HG02884 (cell line): ENCODE results near the gene IQUB.
A peak's percentile ranks its signal among the peaks of the same experiment; 100 is the strongest.
"Not testable (repeated sequence)": the region's sequence is repeated elsewhere in the genome, so short reads cannot be mapped to it uniquely, and the experiment has no call there.

Experiments used
- ATAC-seq: cut with Tn5 transposase; IDR thresholded peaks from one replicate; pipeline ENCODE4 v1.9.1; 2021; ENCODE audit warnings: mild to moderate bottlenecking, moderate library complexity; ENCODE audit not compliant: unreplicated experiment

IQUB gene

DNA sequence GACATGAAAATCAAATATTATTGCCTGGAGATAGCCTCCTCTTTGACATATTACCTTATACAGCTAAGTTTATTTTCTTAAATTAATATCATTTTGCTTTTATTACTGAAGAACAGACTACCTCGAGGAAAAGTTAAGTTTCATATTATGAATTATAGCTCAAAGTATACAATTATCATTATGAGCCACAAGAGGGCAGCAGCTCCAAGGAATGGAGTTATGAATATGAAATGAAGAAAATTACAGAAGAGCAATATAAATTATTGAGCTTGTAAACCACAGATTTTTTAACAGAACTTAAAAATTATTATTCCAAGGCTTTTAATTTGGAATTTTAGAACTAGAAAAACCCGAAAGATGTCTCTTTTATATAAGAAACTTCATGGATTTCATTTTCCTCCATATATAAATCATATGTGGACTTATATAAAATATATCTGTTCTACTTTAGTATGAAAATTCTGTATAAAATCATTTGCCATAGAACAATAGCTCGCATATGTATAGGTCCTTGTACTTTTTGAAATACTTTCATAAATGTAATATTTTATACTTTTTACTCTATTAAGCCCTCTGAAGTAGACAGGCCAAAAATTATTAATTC is 40.1 kb downstream of the IQUB start:
- peak; percentile 63 for ATAC-seq

- peak; percentile 63 for ATAC-seq
Observed at GRCh38 chr7:123492485-123492884, 41.9 kb downstream of the IQUB start.

- ATAC-seq: no peak
Observed at GRCh38 chr7:123485721-123486120, 48.7 kb downstream of the IQUB start.

GRCh38 chr7:123485187-123485586 is 49.2 kb downstream of the IQUB start:
- no peak for ATAC-seq

DNA sequence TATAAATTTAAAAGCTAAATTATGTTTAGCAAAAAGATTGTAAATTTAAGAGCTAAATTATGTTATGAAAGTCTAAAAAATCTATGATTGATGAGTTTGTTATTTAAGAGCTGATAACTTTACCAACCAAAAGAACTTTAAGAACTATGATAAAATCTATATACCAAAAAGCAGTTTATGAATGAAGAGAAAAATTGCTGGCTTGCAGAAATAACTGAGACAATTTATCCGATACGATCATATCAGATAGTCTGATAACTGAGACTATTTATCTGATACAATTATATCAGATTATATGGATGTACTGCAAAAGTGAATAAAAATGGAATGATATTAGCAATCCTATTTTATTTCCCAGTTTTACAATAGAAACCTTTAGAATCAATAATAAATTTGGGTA is 50.2 kb downstream of the IQUB start:
- ATAC-seq: no peak

DNA sequence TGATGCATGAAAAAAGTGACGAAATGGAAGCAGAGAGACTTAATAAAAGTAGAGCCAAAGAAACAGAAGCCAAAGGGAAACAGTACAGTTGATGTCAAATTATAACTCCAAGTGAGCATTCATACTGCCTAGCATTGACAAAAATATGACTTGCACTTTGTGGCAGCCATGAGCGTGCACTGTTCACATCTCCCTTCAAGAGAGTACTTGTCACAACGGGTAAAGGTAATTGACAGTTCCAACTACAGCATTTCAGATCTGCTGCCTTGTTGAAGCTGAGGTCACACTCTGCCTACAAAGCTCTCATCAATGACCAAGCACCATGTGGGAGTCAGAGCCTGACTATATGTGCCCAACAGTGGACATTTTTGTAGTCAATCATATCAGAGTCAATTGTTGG is 54.3 kb downstream of the IQUB start:
- no peak for ATAC-seq

GRCh38 chr7:123478056-123478455 is 56.3 kb downstream of the IQUB start:
- not testable (repeated sequence) for ATAC-seq

- no peak for ATAC-seq
Observed at GRCh38 chr7:123472750-123473445, 61.5 kb downstream of the IQUB start.

DNA sequence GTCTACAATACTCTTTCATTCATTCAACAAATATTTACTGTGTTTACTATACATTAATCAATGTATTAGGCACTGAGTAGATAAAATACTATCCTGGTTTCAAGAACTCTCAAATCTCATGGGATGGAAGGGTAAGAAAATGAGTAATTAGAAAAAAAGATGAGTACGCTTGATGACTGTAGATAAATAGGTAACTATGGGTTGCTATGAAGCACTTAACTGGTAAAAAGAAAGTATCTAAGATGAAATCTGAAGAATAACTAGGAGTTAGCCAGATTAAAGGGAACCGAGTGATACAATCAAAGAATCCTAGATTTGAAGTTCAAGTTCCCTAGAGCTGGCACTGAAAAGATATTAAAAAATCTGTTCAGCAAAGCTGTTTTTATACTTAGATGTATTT is 62.1 kb downstream of the IQUB start:
- ATAC-seq: no peak

DNA sequence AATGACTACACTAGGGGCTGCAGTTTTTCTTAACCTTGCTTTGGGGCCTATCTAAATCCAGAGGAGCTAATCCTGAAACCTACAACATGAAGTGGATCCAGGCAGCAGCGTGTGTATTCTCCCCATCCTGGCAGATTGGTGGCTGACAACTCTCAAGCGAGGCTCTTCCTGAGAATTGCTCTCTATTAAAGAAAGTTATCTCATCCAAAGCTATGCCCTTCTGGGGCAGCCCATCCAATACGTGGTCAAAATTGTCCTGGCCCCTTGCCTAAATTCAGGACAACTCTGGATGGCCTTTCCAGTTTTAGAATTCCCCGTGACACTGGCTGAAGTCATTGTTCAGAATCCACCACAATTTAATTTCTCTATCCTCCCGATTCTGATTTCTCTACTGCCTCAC is 66.1 kb downstream of the IQUB start:
- no peak for ATAC-seq

- no peak for ATAC-seq
Observed at GRCh38 chr7:123463890-123464289, 70.5 kb downstream of the IQUB start.

DNA sequence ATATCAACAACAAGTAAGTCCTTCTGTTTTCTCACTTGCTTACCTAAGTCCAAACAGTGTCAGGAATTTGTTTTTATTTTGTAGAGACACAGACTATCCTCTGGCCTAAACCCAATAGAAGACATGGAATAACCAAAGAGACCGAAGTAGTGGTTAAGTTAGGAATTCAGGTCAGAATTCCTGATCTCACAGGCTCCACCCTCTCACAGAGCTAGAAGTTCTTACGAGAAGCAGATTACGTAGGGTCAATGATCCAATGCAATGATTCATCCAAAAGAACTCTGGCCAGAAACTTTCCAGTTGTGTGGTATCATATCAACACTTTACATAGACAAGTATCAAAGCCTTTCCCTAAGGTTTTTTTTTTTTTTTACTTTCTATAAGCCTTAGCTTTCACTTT is 73.8 kb downstream of the IQUB start:
- ATAC-seq: no peak

- ATAC-seq: no peak
Observed at GRCh38 chr7:123455965-123456470, 78.4 kb downstream of the IQUB start.

DNA sequence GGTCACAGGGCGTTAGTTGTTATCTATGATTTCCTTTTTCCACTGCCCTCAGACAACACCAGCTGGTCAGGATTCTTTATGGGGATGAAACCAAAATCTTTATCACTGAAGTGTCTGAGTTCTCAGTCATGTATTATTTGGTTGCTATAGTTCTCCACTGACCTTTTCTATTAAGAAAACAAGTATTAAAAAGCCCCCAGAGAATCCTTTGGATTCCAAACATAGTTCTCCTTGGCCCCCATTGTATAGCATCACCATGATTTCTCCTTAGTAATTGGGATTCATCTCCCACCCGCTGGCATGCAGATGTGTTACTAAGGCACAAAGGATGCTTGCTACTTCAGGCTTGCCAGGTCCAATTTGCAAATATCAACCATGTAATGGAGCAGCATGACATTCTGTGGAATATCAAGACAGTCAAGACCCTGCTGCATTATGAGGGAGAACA is 94.3 kb downstream of the IQUB start:
- no peak for ATAC-seq

GRCh38 chr7:123439191-123439590 is 95.2 kb downstream of the IQUB start:
- ATAC-seq: no peak

DNA sequence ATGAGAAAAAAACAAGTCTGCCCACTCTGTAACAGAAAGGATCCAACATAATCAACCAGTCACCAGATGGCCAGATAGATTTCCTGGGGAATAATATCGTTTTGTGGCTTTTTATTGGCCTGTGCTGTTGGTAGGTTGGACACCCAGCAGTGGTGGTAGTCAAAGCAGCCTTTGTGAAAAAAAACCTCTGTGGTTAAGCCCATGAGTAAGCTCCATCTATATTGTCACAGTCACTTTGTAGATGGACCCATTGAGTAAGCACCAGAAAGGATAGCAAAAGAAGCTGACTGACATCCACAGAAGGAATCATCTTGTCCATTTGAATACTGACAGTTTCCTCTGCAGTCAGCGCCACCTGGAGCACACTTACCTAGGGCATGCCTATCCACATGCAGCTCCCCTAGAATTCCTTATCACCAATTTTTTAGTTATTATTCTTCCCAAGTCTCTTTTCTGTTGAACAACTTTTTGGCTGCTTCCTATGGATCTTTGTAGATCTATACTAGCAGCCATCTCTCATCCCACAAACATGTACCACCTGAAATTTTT is 96.9 kb downstream of the IQUB start:
- no peak for ATAC-seq

GRCh38 chr7:123435080-123435700 is 99.2 kb downstream of the IQUB start:
- ATAC-seq: no peak

DNA sequence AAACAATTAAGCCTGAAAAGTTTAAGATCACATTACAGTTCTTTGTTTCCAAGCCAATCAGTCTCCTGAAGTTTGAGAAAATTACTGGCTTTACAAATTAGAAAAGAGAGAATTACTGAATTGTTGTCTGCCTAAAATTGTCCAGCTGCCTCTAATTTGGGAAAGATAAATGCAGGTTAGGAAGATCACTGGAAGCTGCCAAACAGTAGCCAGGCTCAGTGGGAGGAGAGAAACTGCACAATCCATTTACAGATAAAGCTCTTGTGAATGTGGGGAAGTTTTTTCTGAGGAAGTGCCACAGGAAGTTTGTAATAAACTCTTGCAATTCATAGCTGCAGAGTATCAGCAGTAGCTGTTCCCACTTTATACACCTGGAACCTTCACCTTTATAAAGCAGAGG is 100.7 kb downstream of the IQUB start:
- no peak for ATAC-seq

DNA sequence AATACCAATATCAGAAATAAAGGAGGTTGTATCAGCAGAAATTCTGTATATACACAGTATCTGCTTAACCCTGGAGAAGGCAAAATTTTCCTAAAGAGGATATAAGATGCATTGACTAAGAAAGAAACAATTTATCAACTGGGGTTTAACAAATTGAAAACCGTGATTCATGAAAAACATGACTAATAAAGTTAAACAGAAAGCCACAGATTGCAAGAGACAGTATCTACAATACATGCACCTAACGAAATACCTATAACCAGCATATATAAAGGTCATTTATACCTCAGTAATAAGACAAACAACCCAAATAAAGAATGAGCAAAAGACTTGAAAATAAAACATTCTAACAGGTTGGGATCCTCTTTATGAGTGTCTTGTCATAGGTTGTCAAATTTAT is 101.8 kb downstream of the IQUB start:
- ATAC-seq: no peak

DNA sequence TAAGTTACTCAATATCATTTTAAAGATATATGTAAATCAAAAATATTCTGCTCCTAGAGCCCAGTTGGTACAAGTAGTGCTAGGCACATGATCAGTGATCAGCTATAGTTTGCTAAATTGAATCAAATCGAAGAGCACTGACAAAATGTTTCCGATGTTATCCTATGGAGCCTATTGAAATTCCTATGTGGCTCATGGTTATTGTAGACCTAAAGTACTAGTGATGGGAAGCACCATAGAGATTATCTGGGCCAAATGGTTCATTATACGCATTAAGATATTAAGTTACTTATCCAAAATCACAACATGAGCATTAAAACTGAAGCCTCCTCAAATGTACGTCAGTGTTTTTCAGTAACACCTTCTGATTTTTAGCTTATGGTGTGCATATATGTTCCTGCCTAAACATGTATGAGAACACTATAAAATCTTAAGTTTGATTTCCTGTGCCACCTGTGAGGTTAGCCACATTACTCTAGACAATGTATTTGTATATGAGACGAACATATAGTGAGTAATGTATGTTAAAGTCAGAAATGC is 103.2 kb downstream of the IQUB start:
- no peak for ATAC-seq

DNA sequence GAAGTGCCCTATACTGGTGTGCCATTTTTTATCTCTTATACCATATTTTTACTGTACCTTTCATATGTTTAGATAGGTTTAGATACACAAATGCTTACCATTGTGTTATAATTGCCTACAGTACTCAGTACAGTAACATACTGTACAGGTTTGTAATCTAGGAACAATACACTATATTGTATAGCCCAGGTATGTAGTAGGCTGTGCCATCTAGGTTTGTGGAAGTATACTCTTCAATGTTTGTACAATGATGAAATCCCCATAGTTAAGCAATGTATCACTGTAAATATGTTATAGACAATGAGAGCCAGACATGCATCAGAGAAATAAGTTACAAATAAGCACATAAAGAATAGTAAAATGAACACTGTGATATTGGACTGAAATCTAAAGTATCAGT is 109.1 kb downstream of the IQUB start:
- ATAC-seq: no peak

DNA sequence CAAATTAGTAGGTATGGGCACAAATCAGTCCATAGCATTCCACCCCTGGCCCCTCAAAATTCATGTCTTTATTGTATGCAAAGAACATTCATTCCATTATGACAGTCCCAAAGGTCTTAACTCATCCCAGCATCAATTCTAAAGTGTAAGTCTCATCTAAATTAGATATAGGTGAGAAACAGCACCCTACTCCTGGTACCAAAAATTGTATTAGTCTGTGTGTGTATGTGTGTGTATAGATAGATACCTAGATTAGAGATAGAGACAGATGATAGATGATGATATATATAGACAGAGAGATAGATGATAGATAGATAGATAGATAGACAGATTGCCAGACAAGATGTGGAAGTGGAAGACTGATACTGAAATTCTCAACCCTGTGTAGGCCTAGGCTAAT is 109.9 kb downstream of the IQUB start:
- ATAC-seq: no peak
